ELR (cell line): ENCODE measurements around the gene CRTAC1.

ENCODE experiments used
- DNase-seq: peaks from one replicate; pipeline ENCODE4 v3.0.0-alpha.2; 2015; ENCODE audit warnings: low read depth

CRTAC1 gene

GRCh38 chr10:97923476-97923875, 106.9 kb downstream of the CRTAC1 start:
- no peak for DNase-seq

DNA sequence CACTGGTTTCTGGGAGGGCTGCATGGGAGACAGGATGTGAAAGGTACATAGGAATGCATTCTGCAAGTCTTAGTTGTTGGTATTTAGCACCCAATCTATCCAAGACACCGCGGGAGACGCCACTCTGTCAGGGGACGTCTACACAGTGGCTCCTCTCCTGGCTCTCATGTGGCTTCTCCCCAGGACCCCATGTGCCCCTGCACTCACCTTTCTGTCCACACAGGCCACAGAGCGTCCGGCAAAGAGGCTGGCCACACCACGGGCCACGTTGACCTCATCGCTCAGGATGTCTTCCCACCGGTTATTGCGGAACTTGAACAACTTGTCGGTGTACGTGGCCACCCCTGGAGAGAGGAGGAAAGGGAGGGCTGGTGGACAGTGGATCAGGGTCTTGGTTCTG, 107.4 kb downstream of the CRTAC1 start:
- no peak for DNase-seq

DNA sequence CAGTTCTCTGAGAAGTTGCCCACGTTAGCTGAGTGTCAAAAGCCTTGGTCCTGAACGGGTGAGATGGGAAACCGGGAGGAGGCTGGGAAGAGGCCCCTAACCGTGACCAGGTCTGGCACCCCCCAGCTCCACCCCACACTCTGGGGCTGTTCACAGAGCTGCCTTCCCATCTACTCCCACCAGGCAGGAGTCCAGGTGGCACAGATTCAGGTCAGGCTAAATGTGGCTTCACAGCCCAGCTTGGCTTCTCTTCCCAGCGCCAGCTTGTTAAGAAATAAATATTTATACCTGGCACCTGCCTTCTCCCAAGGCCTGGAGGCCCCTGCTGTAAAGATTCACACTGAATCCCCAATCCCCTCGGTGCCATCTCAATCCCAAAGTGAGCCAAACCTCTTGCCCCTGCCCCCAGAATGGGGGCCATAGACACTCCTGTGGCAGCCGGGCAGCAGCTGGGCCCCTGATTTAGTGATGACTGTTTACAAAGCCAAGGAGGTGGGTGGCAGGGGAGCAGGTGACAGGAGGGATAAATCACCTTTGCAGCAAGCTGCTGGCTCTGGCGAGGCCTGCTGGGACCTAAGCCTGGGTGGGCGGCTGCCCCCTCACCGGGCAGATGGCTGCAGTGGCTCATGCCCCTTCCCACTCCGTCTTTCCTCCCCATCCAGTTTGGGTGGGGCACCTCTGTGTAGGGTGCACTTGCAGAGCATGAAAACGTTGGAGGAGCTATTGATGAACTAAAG, 108.2 kb downstream of the CRTAC1 start:
- DNase-seq = no peak

- peak; percentile 10 for DNase-seq
Measured at GRCh38 chr10:97921581-97922021, 108.8 kb downstream of the CRTAC1 start.

- no peak for DNase-seq
Measured at GRCh38 chr10:97920865-97921264, 109.6 kb downstream of the CRTAC1 start.

- no peak for DNase-seq
Measured at GRCh38 chr10:97919012-97919411, 111.4 kb downstream of the CRTAC1 start.

GRCh38 chr10:97916586-97916985, 113.8 kb downstream of the CRTAC1 start:
- DNase-seq = no peak

- no peak for DNase-seq
Measured at GRCh38 chr10:97915346-97916131, 114.9 kb downstream of the CRTAC1 start.

DNA sequence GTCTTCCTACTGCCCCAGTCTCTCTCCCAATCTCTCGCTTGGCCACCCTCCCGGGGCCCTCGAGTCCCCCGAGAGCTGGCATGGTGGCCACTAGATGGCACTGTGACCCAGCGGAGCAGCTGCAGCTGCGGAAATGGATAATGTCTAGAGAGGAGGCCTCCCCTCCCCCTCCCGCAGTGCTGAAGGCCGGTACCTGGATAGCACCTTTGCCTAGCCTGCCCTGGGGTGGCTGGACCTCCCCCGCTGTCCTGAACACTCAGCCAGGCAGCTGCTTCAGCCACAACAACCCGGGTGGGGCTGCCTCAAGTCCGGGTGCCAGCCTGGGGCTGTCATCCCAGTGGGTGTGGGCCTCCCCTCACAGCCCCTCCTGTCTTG, 115.6 kb downstream of the CRTAC1 start:
- DNase-seq = peak; percentile 65

DNA sequence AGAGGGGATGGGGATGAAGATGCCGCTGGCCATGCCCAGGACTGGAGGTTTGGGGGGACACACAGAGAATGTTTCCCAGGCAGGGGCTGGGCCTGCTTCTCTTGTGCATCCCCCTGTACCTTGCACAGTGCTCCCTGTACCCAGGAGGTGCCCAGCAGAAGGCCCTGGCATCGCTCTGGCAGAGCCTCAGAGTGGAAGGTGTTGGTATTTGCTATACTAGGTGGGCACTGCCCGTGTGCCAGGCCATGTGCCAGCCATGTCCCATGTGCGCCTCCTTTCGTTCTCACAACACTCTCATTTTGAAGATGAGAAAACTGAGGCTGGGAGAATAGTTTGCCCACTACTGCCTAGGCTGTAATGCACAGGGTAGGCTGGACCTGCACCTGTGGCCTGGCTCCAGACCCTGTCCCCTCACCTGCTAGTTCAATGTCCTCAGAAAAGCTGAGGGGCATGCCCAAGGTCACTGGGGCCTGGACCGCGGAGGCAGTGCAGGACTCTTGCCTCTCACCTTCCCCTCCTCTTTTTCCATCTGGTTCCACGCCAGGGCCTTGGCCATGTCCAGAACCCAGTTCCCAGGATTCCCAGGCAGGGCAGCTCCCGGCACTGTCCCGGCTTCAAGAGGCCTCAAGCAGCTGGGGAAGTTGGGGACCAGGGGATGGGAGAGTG, 116.1 kb downstream of the CRTAC1 start:
- no peak for DNase-seq

- DNase-seq = no peak
Measured at GRCh38 chr10:97913614-97914013, 116.8 kb downstream of the CRTAC1 start.

DNA sequence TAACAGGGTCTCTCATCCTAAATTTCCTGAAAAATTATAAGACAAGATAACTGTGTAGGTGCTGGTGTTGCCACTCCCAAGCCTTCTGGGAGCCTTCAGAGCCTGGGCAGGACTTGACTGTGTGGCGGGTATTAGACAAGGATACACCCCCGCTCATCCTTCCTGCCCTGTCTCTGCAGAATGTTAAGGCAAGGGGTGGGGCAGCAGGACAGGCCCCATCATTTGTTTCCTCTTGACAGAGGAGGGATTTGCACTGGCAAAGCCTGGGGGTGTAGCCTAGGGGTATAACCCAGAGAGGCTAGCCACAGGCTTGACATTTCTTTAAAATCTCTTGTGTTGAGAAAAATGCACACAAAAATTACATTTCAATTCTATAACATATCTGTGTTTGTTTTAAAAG, 117.2 kb downstream of the CRTAC1 start:
- no peak for DNase-seq

- DNase-seq = no peak
Measured at GRCh38 chr10:97911217-97911616, 119.2 kb downstream of the CRTAC1 start.

DNA sequence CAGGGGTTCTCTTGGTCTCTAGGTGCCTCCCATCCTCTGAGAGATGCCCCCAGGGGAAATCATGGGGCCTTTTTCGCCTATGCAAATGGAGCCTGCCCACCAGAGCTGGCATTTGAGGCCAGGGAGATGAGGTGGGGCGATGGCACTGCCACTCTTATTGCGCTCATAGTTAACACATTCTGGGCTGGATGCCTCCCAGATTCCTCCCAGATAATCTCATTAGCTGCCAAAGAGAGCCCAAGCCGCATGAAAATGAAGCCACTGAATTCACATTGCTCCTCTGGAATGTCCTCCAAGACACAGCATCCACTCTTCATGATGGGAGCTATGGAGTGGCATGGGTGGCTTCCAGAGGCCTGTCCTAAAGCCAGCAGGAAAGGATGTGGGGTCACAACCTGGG, 119.8 kb downstream of the CRTAC1 start:
- no peak for DNase-seq

DNA sequence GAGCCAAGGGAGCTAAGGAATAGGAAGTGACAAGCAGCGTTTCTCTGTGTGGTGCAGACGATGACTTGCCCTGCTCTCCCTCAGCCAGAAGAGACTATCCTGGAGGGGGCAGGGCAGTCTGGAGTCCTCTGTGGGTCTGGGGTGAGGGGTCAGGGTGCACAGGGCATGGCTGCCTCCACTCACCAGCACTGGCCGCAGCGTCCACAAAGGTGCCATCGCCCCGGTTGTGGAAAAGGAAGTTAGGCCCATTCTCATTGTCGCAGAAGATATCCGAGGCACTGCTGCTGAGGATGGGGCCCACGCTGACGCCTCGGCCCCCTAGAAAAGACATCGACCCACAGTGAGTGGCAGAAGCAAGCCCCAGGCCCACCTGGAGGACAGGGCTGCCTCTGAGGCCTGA, 122.6 kb downstream of the CRTAC1 start:
- no peak for DNase-seq

GRCh38 chr10:97907211-97907610, 123.2 kb downstream of the CRTAC1 start:
- no peak for DNase-seq

DNA sequence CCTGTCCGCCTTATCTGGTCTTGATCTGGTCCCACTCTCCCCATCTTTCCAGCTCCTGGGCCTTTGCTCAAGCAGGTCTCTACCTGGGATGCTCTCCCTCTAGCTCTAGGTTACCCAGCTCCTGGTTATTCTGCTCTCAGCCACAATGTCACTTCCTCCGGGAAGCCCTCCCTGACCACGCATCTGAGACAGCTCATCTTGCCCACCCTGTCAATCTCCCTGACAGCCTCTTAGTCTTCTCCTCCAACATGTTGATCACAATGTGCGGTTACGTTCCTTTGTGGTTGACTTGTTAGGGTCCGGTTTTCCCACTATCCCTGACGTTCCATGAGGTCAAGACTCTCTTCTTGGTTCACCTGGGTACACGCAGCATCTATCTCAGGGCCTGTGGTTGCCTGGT, 125.1 kb downstream of the CRTAC1 start:
- DNase-seq = no peak

- no peak for DNase-seq
Measured at GRCh38 chr10:97904576-97904975, 125.8 kb downstream of the CRTAC1 start.

GRCh38 chr10:97904018-97904381, 126.4 kb downstream of the CRTAC1 start:
- no peak for DNase-seq

GRCh38 chr10:97903128-97904017, 127.0 kb downstream of the CRTAC1 start:
- no peak for DNase-seq

DNA sequence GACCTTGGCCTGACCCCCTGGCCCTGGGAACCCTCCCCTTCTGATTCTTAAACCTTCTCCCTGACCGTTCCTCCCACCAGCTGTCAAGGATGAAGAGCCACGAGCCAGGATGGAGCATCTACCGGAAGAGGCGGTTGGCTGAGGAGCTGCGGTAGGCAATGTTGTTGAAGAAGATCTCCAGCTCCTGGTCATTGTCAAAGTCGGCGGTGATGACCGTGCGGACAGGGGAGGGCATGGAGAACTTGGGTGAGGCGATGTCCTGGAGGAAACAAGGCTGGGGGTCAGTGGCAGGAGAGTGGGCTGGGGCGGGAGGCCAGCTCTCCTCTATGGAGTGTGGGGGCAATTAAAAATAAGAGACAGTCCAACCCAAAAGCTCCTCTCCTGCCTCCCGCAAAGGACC, 129.0 kb downstream of the CRTAC1 start:
- no peak for DNase-seq

GRCh38 chr10:97898429-97898828, 132.0 kb downstream of the CRTAC1 start:
- no peak for DNase-seq
